DND-41 (cell line): ENCODE data around the gene NCOA5.

Source experiments
- CTCF ChIP-seq: IDR thresholded peaks from 2 replicates; pipeline ENCODE4 v1.5.1; 2012; ENCODE audit warnings: borderline replicate concordance, low read length, moderate library complexity, mild to moderate bottlenecking; ENCODE audit not compliant: poor library complexity, severe bottlenecking; ENCODE audit errors: extremely low read depth
- EZH2 ChIP-seq: IDR thresholded peaks from 3 replicates; pipeline ENCODE4 v1.6.1; 2012; ENCODE audit warnings: borderline replicate concordance, low read depth, mild to moderate bottlenecking, moderate library complexity, low read length, inconsistent platforms; ENCODE audit not compliant: severe bottlenecking

DNA sequence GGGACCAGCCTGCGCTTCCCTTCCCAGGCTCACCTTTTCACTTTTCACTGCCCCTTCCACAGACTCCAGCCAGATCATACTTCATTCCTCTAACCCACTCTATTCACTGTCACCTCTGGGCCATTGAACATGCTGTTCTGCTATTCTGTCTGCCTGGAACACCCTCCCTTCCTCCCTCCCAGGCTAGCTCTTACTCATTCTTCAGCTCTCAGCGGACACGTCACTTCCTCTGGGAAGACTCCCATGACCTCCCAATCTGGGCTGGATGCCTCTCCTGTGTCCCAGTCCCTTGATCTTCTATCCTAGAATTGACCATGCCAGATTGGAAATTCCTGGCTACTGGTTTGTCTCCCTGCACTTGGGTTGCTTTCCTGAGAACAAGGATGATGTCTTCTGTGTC, 55.7 kb downstream of the NCOA5 start:
- TF ChIP-seq CTCF (no peak), EZH2 (no peak)
